Transverse colon (tissue), 4 donors: ENCODE data around the gene SGMS2. TPM values are rescaled to one million over a fixed set of nuclear protein-coding genes. Genes with fewer than 3 reads are reported as not detected.
A peak's percentile ranks its signal among the peaks of the same experiment; 100 is the strongest.

ENCODE experiments used
- DNase-seq: peaks from one replicate; pipeline ENCODE4 v3.0.0-alpha.2; 2019
- H3K27ac ChIP-seq, 4 donors: fragments of 200-600 bp; sonication (generic); 2 replicates each; pipeline ENCODE4 v1.5.1; 2016 to 2018; ENCODE audit warnings: inconsistent platforms in 4 of 4
- H3K27me3 ChIP-seq: fragments of 200-600 bp; sonication (generic); 2 replicates; pipeline ENCODE4 v1.5.1; 2017; ENCODE audit warnings: inconsistent platforms
- H3K36me3 ChIP-seq, 4 donors: fragments of 200-600 bp; sonication (generic); 2 replicates each; pipeline ENCODE4 v1.5.1; 2017 to 2019; ENCODE audit warnings: inconsistent platforms in 4 of 4
- H3K4me1 ChIP-seq, 4 donors: fragments of 200-600 bp; sonication (generic); 2 replicates each; pipeline ENCODE4 v1.5.1; 2017 to 2020; ENCODE audit warnings: inconsistent platforms in 4 of 4
- H3K4me3 ChIP-seq, 4 donors: fragments of 200-600 bp; sonication (generic); 1 replicate in 1 of 4; 2 replicates in 3 of 4; pipeline versions ENCODE4 v1.5.1 to v1.6.1; 2017 to 2019; ENCODE audit warnings: inconsistent platforms in 4 of 4
- H3K9me3 ChIP-seq, 2 donors: fragments of 200-600 bp; sonication (generic); 2 replicates each; pipeline ENCODE4 v1.5.1; 2017 to 2019; ENCODE audit warnings: inconsistent platforms in 2 of 2
- EP300 ChIP-seq: sonication (generic); formaldehyde crosslinking; IDR thresholded peaks from one replicate; pipeline ENCODE4 v1.6.1; 2017; ENCODE audit warnings: antibody characterized with exemption, low read depth
- POLR2A ChIP-seq: fragments of 450-650 bp; IDR thresholded peaks from one replicate; pipeline ENCODE4 v1.6.1; 2016; ENCODE audit warnings: antibody characterized with exemption, mild to moderate bottlenecking, moderate library complexity
- POLR2AphosphoS5 ChIP-seq, 3 donors: sonication (generic); formaldehyde crosslinking; IDR thresholded peaks; one replicate each; pipeline ENCODE4 v1.6.1; 2016; ENCODE audit warnings: antibody characterized with exemption in 3 of 3
- WGBS, 2 donors: methylation state at CpG; one replicate each; pipeline ENCODE4 v1.1.5; 2018; ENCODE audit warnings: low coverage in 1 of 2; 5-methylcytosine and 5-hydroxymethylcytosine counted together
- in situ Hi-C, 4 donors: fragments of 200-750 bp; cut with MboI; loops; one replicate each; pipeline versions ENCODE4 v1.15.0 to v1.15.1; 2017; ENCODE audit warnings: low sequenced_read_pairs in 3 of 4, low pct_ligation_motif_present in 1 of 4, low pct_unique_long_range_greater_than_20kb in 1 of 4
- intact Hi-C: fragments of 100-400 bp; cut with DNase I; formaldehyde crosslinking; loops from one replicate; pipeline ENCODE4 v1.15.1; 2023; ENCODE audit warnings: low total_unique reads
- total RNA-seq, 4 donors: library from RNA; depleted of rRNA; stranded (reverse); fragments of >200 nt; gene quantifications; one replicate each; pipeline ENCODE4 v1.1.0, GENCODE V29; 2016
- TF ChIP-seq, protein P1 (sequence below), 5 experiments: fragments of 200-600 bp in 3 of 5; fragments of 450-650 bp in 2 of 5; sonication (generic) in 3 of 5; IDR thresholded peaks; 1 replicate in 2 of 5; 2 replicates in 3 of 5; pipeline ENCODE4 v1.5.1; 2016 to 2017; ENCODE audit warnings: antibody characterized with exemption in 5 of 5, inconsistent platforms in 3 of 5, mild to moderate bottlenecking in 2 of 5, moderate library complexity in 1 of 5

Gene SGMS2
- total RNA-seq, 4 donors from 2014 or later: 75.8 to 203 (median 122) TPM

DNA sequence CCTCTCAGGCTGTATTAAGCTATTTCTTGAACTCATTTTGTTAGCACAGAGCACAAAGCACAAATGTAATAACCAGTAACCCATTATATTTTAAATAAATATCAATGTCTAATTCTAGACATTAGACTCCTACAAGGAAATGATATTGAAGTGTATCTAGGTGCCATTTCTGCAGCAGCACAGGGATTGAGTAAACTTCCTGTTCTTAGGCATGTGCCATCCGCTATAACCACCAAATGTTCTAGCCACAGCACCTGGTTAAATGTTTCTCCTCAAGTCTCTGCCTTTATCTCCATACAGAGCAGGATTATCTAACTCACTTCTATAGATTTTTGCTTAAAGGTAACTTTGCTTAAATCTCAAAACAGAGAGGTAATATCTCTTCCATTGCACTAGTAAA lies 51.4 kb downstream of the SGMS2 start:
- Histone ChIP-seq H3K27ac (peak overlapping the region in 1 of 4 donors; percentile 16), H3K9me3 (no peaks in the 10 kb centered on the region), H3K36me3 (no peaks in the 10 kb centered on the region), H3K4me1 (peaks cover 0 to 19% (median 9%) of the 10 kb centered on the region in 4 donors), H3K4me3 (no peak overlapping the region), H3K27me3 (no peaks in the 10 kb centered on the region)
- no peak for DNase-seq
- intact Hi-C loops: no loop called here
- no peak for TF ChIP-seq EP300
- no peak for TF ChIP-seq POLR2AphosphoS5 (IDR thresholded peaks at IDR 0.05)
- TF ChIP-seq POLR2A: no peak
- TF ChIP-seq, protein P1, sequence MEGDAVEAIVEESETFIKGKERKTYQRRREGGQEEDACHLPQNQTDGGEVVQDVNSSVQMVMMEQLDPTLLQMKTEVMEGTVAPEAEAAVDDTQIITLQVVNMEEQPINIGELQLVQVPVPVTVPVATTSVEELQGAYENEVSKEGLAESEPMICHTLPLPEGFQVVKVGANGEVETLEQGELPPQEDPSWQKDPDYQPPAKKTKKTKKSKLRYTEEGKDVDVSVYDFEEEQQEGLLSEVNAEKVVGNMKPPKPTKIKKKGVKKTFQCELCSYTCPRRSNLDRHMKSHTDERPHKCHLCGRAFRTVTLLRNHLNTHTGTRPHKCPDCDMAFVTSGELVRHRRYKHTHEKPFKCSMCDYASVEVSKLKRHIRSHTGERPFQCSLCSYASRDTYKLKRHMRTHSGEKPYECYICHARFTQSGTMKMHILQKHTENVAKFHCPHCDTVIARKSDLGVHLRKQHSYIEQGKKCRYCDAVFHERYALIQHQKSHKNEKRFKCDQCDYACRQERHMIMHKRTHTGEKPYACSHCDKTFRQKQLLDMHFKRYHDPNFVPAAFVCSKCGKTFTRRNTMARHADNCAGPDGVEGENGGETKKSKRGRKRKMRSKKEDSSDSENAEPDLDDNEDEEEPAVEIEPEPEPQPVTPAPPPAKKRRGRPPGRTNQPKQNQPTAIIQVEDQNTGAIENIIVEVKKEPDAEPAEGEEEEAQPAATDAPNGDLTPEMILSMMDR (IDR thresholded peaks at IDR 0.05): no peak
- in situ Hi-C loops: no loop called here
- WGBS, 2 donors: 19 to 46% methylated on average over 1 of the region's 1 CpG

- 56 to 70% methylated on average over 3 of the region's 3 CpGs for WGBS, 2 donors
- DNase-seq: no peak
- TF ChIP-seq, protein P1 (IDR thresholded peaks at IDR 0.05): no peak
- TF ChIP-seq POLR2AphosphoS5 (IDR thresholded peaks at IDR 0.05) (no peak), POLR2A (no peak), EP300 (no peak)
Observed at GRCh38 chr4:107877361-107877760, 52.6 kb downstream of the SGMS2 start.

DNA sequence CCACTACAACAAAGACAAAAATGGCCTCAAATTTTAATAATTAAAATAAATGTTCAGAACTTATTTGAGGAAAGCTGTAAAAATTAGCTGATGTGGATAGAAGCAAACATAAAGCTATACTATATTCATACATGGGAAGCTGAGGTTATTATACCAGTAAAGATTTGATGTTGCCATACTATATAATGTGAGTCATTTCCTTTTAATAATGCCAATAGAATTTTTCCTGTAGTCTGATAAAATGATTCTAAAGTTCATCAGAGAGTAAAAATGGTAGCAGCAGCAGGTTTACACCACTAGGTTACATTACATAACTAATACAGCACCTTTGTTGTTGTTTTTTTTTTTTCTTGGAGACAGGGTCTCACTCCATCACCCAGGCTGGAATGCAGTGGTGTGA lies 61.1 kb downstream of the SGMS2 start:
- TF ChIP-seq POLR2A (no peak), POLR2AphosphoS5 (IDR thresholded peaks at IDR 0.05) (no peak), EP300 (no peak)
- TF ChIP-seq, protein P1 (IDR thresholded peaks at IDR 0.05): no peak
- Histone ChIP-seq H3K4me1 (no peaks in the 10 kb centered on the region), H3K9me3 (peaks cover 3 to 12% of the 10 kb centered on the region in 2 donors), H3K27ac (no peak overlapping the region), H3K27me3 (no peaks in the 10 kb centered on the region), H3K4me3 (no peak overlapping the region), H3K36me3 (no peaks in the 10 kb centered on the region)
- DNase-seq: no peak
- in situ Hi-C loops (no loop called here), intact Hi-C loops (no loop called here)

More at GRCh38 chr4:107877361-107877760, 52.6 kb downstream of the SGMS2 start:
- no peak overlapping the region for H3K4me3 ChIP-seq
- H3K36me3 ChIP-seq: no peaks in the 10 kb centered on the region
- H3K4me1 ChIP-seq: peaks cover 0 to 15% (median 5%) of the 10 kb centered on the region in 4 donors
- H3K9me3 ChIP-seq: no peaks in the 10 kb centered on the region
- in situ Hi-C loops (no loop called here), intact Hi-C loops (no loop called here)
- H3K27ac ChIP-seq: no peak overlapping the region
- no peaks in the 10 kb centered on the region for H3K27me3 ChIP-seq

DNA sequence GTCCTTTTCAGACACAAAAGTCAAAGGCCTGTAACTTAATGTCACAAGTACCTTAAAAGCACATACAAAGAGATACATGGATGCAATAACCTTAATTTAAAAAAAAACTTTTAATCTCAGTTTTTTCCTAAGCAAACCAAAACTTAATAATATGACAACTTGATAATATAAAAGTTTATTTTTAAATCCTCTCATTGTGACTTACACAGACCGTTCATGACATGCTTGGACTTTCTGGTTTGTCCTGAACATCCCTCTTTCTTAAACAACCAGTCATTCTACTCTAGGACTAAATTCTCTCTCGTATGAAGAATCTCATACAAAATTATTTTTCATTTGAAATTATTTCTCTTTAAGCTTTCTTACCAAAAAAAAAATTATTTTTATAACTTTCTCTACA lies 63.5 kb downstream of the SGMS2 start:
- 50 to 64% methylated on average over 2 of the region's 2 CpGs for WGBS, 2 donors
- Histone ChIP-seq H3K4me1 (no peaks in the 10 kb centered on the region), H3K9me3 (peaks cover 3 to 12% of the 10 kb centered on the region in 2 donors), H3K36me3 (no peaks in the 10 kb centered on the region), H3K27ac (no peak overlapping the region), H3K4me3 (no peak overlapping the region), H3K27me3 (no peaks in the 10 kb centered on the region)
- intact Hi-C loops (no loop called here), in situ Hi-C loops (no loop called here)
- TF ChIP-seq POLR2AphosphoS5 (IDR thresholded peaks at IDR 0.05) (no peak), EP300 (no peak), POLR2A (no peak)
- TF ChIP-seq, protein P1 (IDR thresholded peaks at IDR 0.05): no peak
- no peak for DNase-seq
